ENCODE results near the gene HEATR5A.
"Not testable (repeated sequence)": the region's sequence is repeated elsewhere in the genome, so short reads cannot be mapped to it uniquely, and the experiment has no call there.

DNA sequence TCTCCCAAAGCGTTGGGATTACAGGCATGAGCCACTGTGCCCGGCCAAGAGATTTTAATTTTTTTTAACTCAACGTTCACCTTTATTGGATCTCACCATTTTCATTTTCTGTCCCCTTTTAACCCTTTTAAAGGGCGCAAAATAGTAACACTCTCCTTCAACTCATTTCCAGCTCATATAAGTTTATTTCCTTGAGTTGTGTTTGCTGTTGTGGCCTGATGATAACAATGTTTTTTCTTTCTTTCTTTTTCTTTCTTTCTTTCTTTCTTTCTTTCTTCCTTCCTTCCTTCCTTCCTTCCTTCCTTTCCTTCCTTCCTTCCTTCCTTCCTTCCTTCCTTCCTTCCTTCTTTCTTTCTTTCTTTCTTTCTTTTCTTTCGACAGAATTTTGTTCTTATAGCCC is 143.9 kb downstream of the HEATR5A start:
- TF ChIP-seq, protein P1, sequence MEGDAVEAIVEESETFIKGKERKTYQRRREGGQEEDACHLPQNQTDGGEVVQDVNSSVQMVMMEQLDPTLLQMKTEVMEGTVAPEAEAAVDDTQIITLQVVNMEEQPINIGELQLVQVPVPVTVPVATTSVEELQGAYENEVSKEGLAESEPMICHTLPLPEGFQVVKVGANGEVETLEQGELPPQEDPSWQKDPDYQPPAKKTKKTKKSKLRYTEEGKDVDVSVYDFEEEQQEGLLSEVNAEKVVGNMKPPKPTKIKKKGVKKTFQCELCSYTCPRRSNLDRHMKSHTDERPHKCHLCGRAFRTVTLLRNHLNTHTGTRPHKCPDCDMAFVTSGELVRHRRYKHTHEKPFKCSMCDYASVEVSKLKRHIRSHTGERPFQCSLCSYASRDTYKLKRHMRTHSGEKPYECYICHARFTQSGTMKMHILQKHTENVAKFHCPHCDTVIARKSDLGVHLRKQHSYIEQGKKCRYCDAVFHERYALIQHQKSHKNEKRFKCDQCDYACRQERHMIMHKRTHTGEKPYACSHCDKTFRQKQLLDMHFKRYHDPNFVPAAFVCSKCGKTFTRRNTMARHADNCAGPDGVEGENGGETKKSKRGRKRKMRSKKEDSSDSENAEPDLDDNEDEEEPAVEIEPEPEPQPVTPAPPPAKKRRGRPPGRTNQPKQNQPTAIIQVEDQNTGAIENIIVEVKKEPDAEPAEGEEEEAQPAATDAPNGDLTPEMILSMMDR (IDR thresholded peaks at IDR 0.05) = not testable (repeated sequence)
- TF ChIP-seq POLR2AphosphoS5, EP300 (IDR thresholded peaks at IDR 0.05): not testable (repeated sequence)
